ENCODE data around the gene LAMTOR3.

DNA sequence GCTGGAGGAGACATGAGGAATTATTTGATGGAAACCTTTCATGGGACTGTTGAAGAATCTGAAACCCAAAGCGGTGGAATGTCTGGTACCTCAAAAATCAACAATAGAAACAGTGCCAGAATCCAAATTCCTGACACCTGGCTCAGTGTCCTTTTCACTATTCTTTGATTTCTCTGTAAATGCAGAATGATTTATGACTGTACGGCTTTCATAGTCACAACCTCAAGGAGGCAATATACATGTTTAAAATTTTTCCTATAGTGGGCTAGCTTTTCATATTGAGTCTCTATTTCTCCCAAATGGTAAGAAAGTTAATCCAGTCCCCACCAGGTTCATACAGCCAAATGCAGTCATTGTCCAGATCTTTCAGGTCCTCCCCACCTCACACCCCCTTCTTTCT is 58.3 kb downstream of the LAMTOR3 start:
- TF ChIP-seq POLR2AphosphoS5 (IDR thresholded peaks at IDR 0.05) = no peak
- no peak for TF ChIP-seq POLR2A (IDR thresholded peaks at IDR 0.05)

Measured in spleen (tissue), 3 donors.